ENCODE data around the gene RYR3.

- TF ChIP-seq CTCF (IDR thresholded peaks at IDR 0.05): no peak
- TF ChIP-seq POLR2A (IDR thresholded peaks at IDR 0.05): no peak
Measured at GRCh38 chr15:33860754-33861153, 550.0 kb downstream of the RYR3 start.

All from lower leg skin (tissue), 3 donors.